H9 (cell line): ENCODE data around the gene OPTN. TPM values are rescaled to one million over a fixed set of nuclear protein-coding genes. Genes with fewer than 3 reads are reported as not detected.

Experiments used
- DNase-seq: peaks from one replicate; pipeline ENCODE4 v3.0.0-alpha.2; 2017
- H2AFZ ChIP-seq: one replicate; pipeline ENCODE4 v1.6.1; 2013; ENCODE audit warnings: mild to moderate bottlenecking, low read length, control low read depth, moderate library complexity
- H2AK5ac ChIP-seq: 2 replicates; pipeline ENCODE4 v1.6.1; 2013; ENCODE audit warnings: low read length, control low read depth, mixed read lengths; ENCODE audit not compliant: insufficient read length
- H2BK120ac ChIP-seq: one replicate; pipeline ENCODE4 v1.6.1; 2013; ENCODE audit warnings: low read depth, mild to moderate bottlenecking, low read length, control low read depth, inconsistent platforms; ENCODE audit not compliant: poor library complexity, severe bottlenecking
- H2BK12ac ChIP-seq: 2 replicates; pipeline ENCODE4 v1.6.1; 2013; ENCODE audit warnings: low read length, control low read depth, mixed read lengths, low read depth; ENCODE audit not compliant: insufficient read length
- H2BK15ac ChIP-seq: 2 replicates; pipeline ENCODE4 v1.6.1; 2013; ENCODE audit warnings: low read depth, low read length, control low read depth
- H2BK20ac ChIP-seq: one replicate; pipeline ENCODE4 v1.6.1; 2013; ENCODE audit warnings: low read depth, mild to moderate bottlenecking, low read length, control low read depth, inconsistent platforms; ENCODE audit not compliant: poor library complexity, severe bottlenecking
- H2BK5ac ChIP-seq: 2 replicates; pipeline ENCODE4 v1.6.1; 2013; ENCODE audit warnings: low read length, control low read depth, mixed read lengths; ENCODE audit not compliant: insufficient read length
- H3K14ac ChIP-seq: 2 replicates; pipeline ENCODE4 v1.6.1; 2013; ENCODE audit warnings: low read length, control low read depth; ENCODE audit not compliant: insufficient read depth
- H3K18ac ChIP-seq: 2 replicates; pipeline ENCODE4 v1.6.1; 2013; ENCODE audit warnings: low read depth, mild to moderate bottlenecking, mixed read lengths, low read length, control low read depth; ENCODE audit not compliant: insufficient read length
- H3K23ac ChIP-seq: 2 replicates; pipeline ENCODE4 v1.6.1; 2013; ENCODE audit warnings: low read length, control low read depth, mixed read lengths, low read depth; ENCODE audit not compliant: insufficient read length
- H3K23me2 ChIP-seq: 2 replicates; pipeline ENCODE4 v1.6.1; 2013; ENCODE audit warnings: low read depth, mild to moderate bottlenecking, mixed read lengths, low read length, control low read depth; ENCODE audit not compliant: insufficient read length, poor library complexity, severe bottlenecking
- H3K27ac ChIP-seq: 2 replicates; pipeline ENCODE4 v1.5.1; 2013; ENCODE audit warnings: low read length, control low read depth, mixed read lengths, low read depth; ENCODE audit not compliant: insufficient read length
- H3K27me3 ChIP-seq: 2 replicates; pipeline ENCODE4 v1.6.1; 2013; ENCODE audit warnings: low read length, control low read depth, inconsistent platforms; ENCODE audit not compliant: insufficient read depth
- H3K4ac ChIP-seq: 2 replicates; pipeline ENCODE4 v1.6.1; 2013; ENCODE audit warnings: low read depth, mild to moderate bottlenecking, control low read depth, inconsistent platforms, low read length, moderate library complexity
- H3K4me1 ChIP-seq: 2 replicates; pipeline ENCODE4 v1.6.1; 2013; ENCODE audit warnings: low read length, control low read depth, inconsistent platforms; ENCODE audit not compliant: insufficient read depth
- H3K4me2 ChIP-seq: 2 replicates; pipeline ENCODE4 v1.6.1; 2013; ENCODE audit warnings: low read length, control low read depth, mixed read lengths; ENCODE audit not compliant: insufficient read length, insufficient read depth
- H3K56ac ChIP-seq: 2 replicates; pipeline ENCODE4 v1.6.1; 2013; ENCODE audit warnings: low read depth, mild to moderate bottlenecking, mixed read lengths, low read length, control low read depth; ENCODE audit not compliant: insufficient read length
- H3K79me1 ChIP-seq: 2 replicates; pipeline ENCODE4 v1.6.1; 2013; ENCODE audit warnings: low read depth, mild to moderate bottlenecking, moderate library complexity, low read length, control low read depth, inconsistent platforms; ENCODE audit not compliant: insufficient read depth, poor library complexity, severe bottlenecking
- H3K79me2 ChIP-seq: 2 replicates; pipeline ENCODE4 v1.6.1; 2013; ENCODE audit warnings: low read length, control low read depth, inconsistent platforms; ENCODE audit not compliant: insufficient read depth
- H3K9ac ChIP-seq: 2 replicates; pipeline ENCODE4 v1.6.1; 2013; ENCODE audit warnings: low read length, control low read depth, mixed read lengths; ENCODE audit not compliant: insufficient read length; ENCODE audit errors: extremely low read depth
- H3K9me3 ChIP-seq: one replicate; pipeline ENCODE4 v1.6.1; 2013; ENCODE audit warnings: low read depth, low read length, inconsistent platforms; ENCODE audit not compliant: control insufficient read depth
- H3T11ph ChIP-seq: one replicate; pipeline ENCODE4 v1.6.1; 2013; ENCODE audit warnings: mild to moderate bottlenecking, low read length, control low read depth, inconsistent platforms
- H4K20me1 ChIP-seq: one replicate; pipeline ENCODE4 v1.6.1; 2013; ENCODE audit not compliant: control insufficient read depth, insufficient read length, insufficient read depth
- H4K5ac ChIP-seq: 2 replicates; pipeline ENCODE4 v1.6.1; 2013; ENCODE audit warnings: low read depth, mild to moderate bottlenecking, mixed read lengths, low read length, control low read depth; ENCODE audit not compliant: insufficient read length
- H4K8ac ChIP-seq: replicated peaks from 2 replicates; pipeline ENCODE4 v1.6.1; 2013; ENCODE audit warnings: low read length, control low read depth, mixed read lengths, low read depth; ENCODE audit not compliant: insufficient read length
- H4K91ac ChIP-seq: 2 replicates; pipeline ENCODE4 v1.6.1; 2013; ENCODE audit warnings: low read depth, mild to moderate bottlenecking, moderate library complexity, mixed read lengths, low read length, control low read depth; ENCODE audit not compliant: insufficient read length
- H3K27ac Mint-ChIP-seq, 3 experiments: 2 replicates in 2 of 3; 3 replicates in 1 of 3; pipeline ENCODE4 v1.8.0; 2020 to 2021; ENCODE audit warnings: mixed read lengths in 3 of 3, mild to moderate bottlenecking in 1 of 3, moderate library complexity in 1 of 3
- H3K27me3 Mint-ChIP-seq: 2 replicates; pipeline ENCODE4 v1.8.0; 2021; ENCODE audit warnings: low read depth, mild to moderate bottlenecking, moderate library complexity, mixed read lengths
- H3K36me3 Mint-ChIP-seq, 3 experiments: 2 replicates in 2 of 3; 3 replicates in 1 of 3; pipeline ENCODE4 v1.8.0; 2020 to 2021; ENCODE audit warnings: low read depth in 3 of 3, mixed read lengths in 3 of 3; ENCODE audit not compliant: insufficient read depth in 1 of 3
- H3K4me1 Mint-ChIP-seq, 2 experiments: 2 replicates each; pipeline ENCODE4 v1.8.0; 2020; ENCODE audit warnings: mixed read lengths in 2 of 2
- H3K4me3 Mint-ChIP-seq, 2 experiments: 2 replicates in 1 of 2; 3 replicates in 1 of 2; pipeline ENCODE4 v1.8.0; 2020 to 2021; ENCODE audit warnings: mild to moderate bottlenecking in 2 of 2, mixed read lengths in 2 of 2, moderate library complexity in 1 of 2
- H3K9me3 Mint-ChIP-seq, 2 experiments: 2 replicates in 1 of 2; 3 replicates in 1 of 2; pipeline ENCODE4 v1.8.0; 2020; ENCODE audit warnings: mild to moderate bottlenecking in 2 of 2, mixed read lengths in 2 of 2, moderate library complexity in 1 of 2
- CTCF ChIP-seq: fragments of 200-600 bp; sonication (generic); conservative IDR thresholded peaks from 3 replicates; pipeline ENCODE4 v1.8.0; 2021; ENCODE audit warnings: antibody characterized with exemption, mild to moderate bottlenecking
- WGBS: extraction: QIAGEN DNeasy Blood & Tissue Kit; methylation state at CpG from one replicate; pipeline ENCODE4 v1.1.7; 2013; ENCODE audit warnings: missing lambda C conversion rate, low lambda C conversion rate, mixed read lengths; ENCODE audit not compliant: insufficient read length; ENCODE audit errors: extremely low coverage; 5-methylcytosine and 5-hydroxymethylcytosine counted together
- total RNA-seq: library from RNA; stranded (reverse); gene quantifications from 2 replicates; pipeline ENCODE4 v1.2.1, GENCODE V29; 2021

The OPTN gene
- total RNA-seq, 1 experiment from 2014 or later = 16.1 TPM

DNA sequence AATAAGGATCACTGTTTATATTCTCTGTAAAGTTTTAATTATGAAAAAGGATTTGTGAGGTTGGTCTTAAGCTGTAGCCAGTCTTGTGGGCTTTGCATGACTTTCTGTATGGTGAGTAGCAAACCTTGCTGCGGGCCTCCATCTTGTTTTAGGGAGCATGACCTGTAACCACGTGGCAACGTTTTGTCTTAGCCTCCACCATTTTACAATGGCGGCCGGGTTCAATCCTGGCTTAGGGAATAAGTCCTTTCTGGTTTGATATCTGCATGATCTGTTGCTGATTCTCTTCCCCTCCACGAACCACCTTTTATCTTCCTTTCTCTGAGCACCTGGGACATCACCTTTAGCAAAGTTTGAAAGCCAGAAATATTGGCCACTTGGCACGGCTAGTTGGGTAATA is 32.5 kb upstream of the OPTN start:
- Histone ChIP-seq H2BK120ac (no peak overlapping the region), H2BK5ac (no peak overlapping the region), H4K8ac (no peak overlapping the region), H3K79me1 (no peaks in the 10 kb centered on the region), H3K23me2 (no peaks in the 10 kb centered on the region), H3K4ac (no peak overlapping the region), H3K9ac (no peak overlapping the region), H4K20me1 (no peaks in the 10 kb centered on the region), H3K79me2 (no peaks in the 10 kb centered on the region), H2AFZ (peak overlapping the region; percentile 22), H3K23ac (no peak overlapping the region), H2BK20ac (no peak overlapping the region), H3T11ph (no peak overlapping the region), H4K5ac (no peak overlapping the region), H3K14ac (no peak overlapping the region), H3K4me2 (no peak overlapping the region), H3K27me3 (no peaks in the 10 kb centered on the region), H3K27ac (no peak overlapping the region), H4K91ac (no peak overlapping the region), H2BK12ac (no peak overlapping the region), H3K18ac (no peak overlapping the region), H3K56ac (no peak overlapping the region), H2AK5ac (no peak overlapping the region), H2BK15ac (no peak overlapping the region), H3K9me3 (no peaks in the 10 kb centered on the region), H3K4me1 (no peaks in the 10 kb centered on the region; the same call in 1 of the 2 replicates)
- peaks cover 15 to 19% of the 10 kb centered on the region in 2 experiments for H3K4me1 Mint-ChIP-seq
- H3K27me3 Mint-ChIP-seq = peaks cover 7% of the 10 kb centered on the region
- WGBS = no CpG with 5 or more reads among the region's 7 CpGs
- peaks cover 3 to 23% (median 6%) of the 10 kb centered on the region in 3 experiments; a peak in 5 of 7 replicates for H3K36me3 Mint-ChIP-seq
- no peak for TF ChIP-seq CTCF
- peaks cover 10 to 26% of the 10 kb centered on the region in 2 experiments for H3K9me3 Mint-ChIP-seq
- H3K27ac Mint-ChIP-seq = no peak overlapping the region
- H3K4me3 Mint-ChIP-seq = no peak overlapping the region
- DNase-seq = no peak
